CD4-positive, alpha-beta T cell treated with Interleukin-6 at 100 ng/mL for 8 hours (primary cell): ENCODE data around the gene EVC.
"Not testable (repeated sequence)": the region's sequence is repeated elsewhere in the genome, so short reads cannot be mapped to it uniquely, and the experiment has no call there.

Experiments used
- DNase-seq: peaks from one replicate; pipeline ENCODE4 v3.0.0-alpha.2; 2020; ENCODE audit warnings: mixed read lengths, low spot score

EVC gene

DNA sequence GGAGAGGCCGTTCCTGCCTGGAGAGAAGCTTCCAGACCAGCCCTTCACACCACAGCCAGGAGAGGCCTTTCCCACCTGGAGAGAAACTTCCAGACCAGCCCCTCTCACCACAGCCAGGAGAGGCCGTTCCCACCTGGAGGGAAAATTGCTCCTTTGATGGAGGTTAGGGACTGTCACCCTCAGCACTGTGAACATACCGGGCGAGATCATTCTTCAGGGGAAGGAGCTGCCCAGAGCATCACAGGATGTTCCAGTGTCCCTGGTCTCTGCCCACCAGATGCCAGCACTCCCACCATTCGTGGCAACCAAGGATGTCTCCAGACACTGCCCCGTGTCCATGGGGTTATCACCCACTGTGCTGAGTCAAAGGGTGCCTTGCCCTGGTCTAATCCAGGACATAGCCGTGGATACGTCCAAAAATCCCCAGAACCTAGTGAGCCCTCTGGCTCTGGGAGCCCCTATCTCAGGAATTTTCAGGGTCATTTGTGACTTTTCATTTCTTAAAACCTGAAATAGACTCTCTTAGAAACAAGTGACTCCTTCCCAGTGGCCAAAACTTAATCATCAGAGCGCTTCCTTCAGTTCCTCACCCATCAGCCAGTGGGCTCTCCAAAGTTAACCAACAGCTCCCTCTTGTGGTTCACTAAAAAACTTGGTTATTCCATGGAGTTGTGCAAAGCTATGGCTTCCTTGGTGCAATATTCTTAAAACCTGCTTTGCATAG is 101.7 kb downstream of the EVC start:
- DNase-seq: no peak

DNA sequence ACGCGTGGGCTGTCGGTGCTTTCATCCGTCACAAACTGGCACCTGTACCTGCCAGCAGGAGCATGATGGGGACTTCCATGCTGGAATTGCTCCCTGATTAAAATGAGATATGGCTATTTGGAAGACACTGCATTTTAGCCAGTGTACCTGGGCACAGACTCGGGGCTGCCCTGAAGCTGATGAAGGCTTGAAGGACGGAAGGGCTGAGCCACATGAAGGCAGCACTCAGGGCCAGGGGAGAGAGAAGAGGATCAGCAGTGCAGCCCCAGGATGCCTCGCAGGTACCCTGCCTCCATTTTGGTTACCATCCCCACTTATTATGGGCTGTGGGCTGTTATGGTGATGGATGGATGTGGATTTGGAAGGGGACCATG is 102.9 kb downstream of the EVC start:
- DNase-seq: no peak

DNA sequence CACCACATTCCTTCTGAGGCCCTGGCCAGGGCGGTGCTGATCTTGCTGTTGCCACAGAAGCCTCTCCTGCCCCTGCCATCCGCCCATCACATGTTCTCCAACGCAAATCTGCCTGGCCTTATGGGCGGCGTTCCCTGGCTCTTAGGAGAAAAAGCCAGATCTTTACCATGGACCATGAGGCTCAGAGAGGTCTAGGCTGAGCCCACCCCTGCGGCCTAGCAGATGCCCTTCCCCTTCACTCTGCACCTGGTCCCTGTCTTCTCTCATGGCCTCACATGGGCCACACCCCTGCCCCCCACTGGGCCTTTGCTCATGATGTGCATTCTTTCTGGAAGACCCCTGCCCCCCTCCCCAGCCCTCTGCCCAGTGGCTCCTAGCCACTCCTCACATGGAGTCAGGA is 103.4 kb downstream of the EVC start:
- no peak for DNase-seq

- no peak for DNase-seq
These were observed 104.6 kb downstream of the EVC start for GRCh38 chr4:5815641-5816040.

- DNase-seq: no peak
These were observed 105.1 kb downstream of the EVC start for GRCh38 chr4:5816101-5816500.

DNA sequence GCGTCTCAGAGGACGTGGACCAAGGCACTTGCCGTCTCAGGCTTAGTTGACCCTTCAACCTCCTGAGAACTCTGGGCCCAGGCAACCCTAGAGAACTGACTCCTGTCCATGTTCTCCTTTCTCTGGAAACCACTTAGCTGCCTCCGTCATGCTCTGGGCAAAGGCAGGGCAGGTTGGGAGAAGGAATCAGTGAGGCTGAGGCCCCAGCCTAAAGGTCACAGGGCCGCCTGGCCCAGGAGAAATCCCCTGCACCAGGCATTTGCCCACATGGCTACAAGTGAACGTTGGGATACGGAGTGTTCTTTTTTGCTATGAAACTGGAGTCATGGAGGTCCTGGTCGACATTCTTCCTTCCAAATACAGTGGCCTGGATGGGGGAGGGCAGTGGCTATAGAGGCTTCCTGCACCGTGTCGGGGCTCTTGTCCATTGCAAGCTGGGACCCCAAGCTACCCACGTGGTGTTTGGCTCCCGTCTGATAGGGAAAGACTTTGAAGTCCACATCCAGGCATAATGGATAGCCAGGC is 105.9 kb downstream of the EVC start:
- DNase-seq: no peak

GRCh38 chr4:5821665-5822358 is 110.8 kb downstream of the EVC start:
- no peak for DNase-seq

GRCh38 chr4:5822619-5823018 is 111.6 kb downstream of the EVC start:
- no peak for DNase-seq

- DNase-seq: no peak
These were observed 112.7 kb downstream of the EVC start for GRCh38 chr4:5823542-5824211.

DNA sequence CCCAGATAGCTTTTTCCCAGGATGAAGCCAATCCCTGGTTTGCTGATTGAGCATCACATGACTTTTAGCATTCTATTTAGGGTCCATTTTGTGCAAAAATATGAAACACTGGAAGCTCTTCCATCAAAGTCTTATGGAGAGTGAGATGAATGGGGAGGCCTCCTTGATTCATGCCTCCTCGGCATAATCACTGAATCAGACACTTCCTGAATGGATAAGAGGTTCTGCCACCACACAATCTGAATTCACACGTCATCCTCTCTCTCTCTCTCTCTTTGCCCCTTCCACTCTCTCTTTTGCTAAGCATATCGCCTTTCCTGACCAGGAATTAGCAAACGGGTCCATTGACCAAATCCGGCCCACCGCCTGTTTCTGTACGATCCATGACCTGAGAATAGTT is 113.2 kb downstream of the EVC start:
- no peak for DNase-seq

DNA sequence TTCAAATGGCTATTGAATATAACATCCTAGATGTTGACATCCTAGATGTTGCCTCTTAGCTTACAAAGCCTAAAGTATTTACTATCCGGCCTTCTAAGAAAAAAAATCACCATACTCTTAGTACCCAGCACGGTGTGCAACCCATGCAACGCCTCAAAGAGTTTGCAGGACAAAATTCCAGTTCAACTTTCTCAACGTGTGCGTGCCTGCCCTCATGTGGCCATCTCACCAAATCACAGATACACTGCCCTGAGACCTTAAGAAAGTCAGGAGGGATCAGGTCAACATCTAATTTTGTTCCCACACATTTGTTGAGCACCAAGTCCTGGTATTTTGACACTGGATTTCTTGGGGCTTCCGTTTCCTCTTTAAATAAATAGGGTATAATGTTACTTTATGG is 113.6 kb downstream of the EVC start:
- DNase-seq: no peak

DNA sequence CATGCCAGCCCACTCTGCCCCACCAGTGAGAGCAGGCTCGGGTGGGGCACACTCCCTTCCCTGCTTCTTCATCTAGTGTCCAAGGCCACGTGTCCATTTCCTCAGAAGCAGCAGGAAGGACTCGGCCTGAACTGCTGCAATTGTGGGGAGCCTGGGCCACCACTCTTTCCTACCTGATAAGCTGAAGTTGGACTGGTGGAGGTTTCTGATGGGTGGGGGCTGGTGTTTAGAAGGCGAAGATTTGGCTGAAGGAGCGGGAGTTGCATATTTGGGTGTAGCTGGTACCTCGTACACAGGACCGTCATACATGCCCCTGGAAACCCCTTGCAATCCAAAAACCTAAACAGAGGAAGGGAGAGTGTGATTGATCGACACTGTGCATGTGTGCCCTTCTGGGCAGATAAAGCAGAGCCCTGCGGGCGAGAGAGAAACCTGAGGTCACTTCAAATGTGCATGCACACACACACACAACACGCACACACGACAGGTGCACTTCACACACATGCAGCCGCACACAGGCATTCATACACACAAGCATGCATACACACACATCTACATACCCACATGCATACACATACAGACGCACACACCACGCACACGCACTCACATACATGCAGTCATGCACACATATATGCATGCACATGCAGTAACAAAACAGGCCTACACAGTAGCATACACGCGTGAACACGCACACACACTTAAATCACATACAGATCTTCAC is 114.5 kb downstream of the EVC start:
- no peak for DNase-seq

- DNase-seq: no peak
These were observed 115.6 kb downstream of the EVC start for GRCh38 chr4:5826437-5827107.

DNA sequence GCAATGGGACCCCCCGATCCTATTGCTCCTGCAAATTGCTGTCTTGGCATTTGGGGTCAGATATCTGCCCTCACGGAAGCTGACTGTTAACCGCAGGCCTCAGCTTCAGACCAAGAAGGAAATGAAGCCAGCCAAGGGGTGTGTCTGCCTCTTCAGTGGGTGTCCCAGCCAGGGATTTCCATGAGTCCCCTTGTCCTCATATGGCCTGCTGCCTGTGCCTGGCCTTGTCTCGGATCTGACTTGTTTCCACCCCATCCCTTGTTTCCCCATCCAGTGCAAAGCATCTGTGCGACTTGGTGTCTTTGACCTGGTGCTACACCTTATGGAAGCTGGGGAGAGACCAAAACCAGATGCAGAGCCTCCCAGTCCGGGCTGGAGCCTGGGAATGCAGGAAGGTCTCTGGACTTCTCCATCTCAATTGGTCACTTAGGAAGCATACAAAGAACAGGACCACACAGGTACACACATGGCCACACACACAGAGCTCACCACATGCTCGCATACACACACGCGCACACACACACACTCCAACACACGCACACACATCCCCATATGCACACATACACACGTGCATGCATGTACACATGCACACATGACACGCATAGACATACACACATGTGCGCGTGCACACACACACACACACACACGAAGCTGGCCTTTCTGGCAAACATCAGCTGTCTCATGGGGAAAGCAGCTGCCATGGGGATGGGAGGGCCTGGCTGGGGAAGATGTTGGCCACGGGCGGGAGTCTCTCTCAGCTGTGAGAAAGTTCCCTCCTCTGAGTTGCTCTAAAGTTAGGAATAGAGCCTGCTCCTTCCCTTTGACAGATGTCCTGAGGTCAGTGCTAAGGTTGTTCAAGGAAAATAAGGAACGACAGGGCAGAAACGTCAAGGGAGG is 116.4 kb downstream of the EVC start:
- no peak for DNase-seq

GRCh38 chr4:5828005-5828391 is 117.0 kb downstream of the EVC start:
- DNase-seq: no peak

GRCh38 chr4:5836943-5837342 is 125.9 kb downstream of the EVC start:
- DNase-seq: no peak

- DNase-seq: not testable (repeated sequence)
These were observed 126.5 kb downstream of the EVC start for GRCh38 chr4:5837483-5837882.

- DNase-seq: no peak
These were observed 128.3 kb downstream of the EVC start for GRCh38 chr4:5839332-5839731.

GRCh38 chr4:5839751-5840674 is 129.0 kb downstream of the EVC start:
- DNase-seq: no peak

- no peak for DNase-seq
These were observed 131.5 kb downstream of the EVC start for GRCh38 chr4:5842456-5842855.
